HuH-7.5 (cell line): ENCODE results near the gene PRR12.
A peak's percentile ranks its signal among the peaks of the same experiment; 100 is the strongest.

ENCODE experiments used
- DNase-seq: peaks from one replicate; pipeline ENCODE4 v3.0.0; 2011; ENCODE audit warnings: low spot score

PRR12 gene

DNA sequence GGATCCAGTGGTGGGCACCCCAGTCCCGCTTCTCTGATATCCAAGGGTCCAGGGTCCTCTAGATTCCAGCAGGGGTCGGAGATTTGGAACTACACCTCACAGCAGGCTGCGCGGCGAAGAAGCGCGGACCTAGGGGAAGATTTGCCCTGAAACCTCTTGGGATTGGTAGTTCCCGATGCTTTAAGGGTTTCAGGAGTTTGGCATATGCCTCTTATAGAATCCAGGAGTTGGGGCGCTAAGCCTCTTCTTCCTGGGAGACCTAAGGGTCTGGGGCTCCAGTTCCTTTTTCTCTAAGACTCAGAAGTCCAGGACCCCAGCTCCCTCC lies 75.1 kb downstream of the PRR12 start:
- no peak for DNase-seq

DNA sequence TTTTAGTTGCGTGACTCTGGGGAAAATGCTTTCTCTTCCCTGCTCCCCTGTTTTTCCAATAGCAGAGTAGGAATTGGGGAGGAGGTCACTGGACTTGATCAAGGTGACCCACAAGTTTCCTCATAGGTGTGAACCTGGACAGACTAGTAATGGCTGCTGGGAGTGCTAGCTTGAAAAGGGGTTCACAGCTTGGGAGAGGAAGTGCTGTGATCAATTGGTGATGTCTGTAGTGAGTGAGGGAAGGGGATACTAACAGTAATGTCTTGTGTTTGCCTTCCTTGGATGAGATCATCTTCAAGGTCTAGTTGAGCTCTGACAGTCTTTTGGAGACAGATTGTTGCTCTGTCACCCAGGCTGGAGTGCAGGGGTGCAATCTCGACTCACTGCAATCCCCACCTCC lies 76.5 kb downstream of the PRR12 start:
- no peak for DNase-seq

DNA sequence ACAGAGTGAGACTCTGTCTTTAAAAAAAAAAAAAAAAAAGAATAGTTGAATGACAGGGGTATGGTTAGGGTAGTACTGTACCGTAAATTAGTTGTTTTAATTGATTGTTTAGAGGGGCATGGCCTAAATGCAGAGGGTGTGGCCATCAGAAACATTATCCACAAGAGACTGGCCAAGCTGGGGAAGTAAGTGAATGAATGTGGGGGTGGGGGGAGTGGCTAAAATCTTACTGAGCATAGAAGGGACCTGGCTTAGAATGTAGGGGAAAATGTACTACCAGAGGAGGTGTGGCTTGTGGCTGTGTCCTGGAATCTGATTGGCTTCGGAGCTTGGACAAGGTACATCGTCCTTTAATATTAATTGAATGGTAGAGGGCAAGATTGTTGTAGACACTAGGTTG lies 78.5 kb downstream of the PRR12 start:
- DNase-seq: no peak

DNA sequence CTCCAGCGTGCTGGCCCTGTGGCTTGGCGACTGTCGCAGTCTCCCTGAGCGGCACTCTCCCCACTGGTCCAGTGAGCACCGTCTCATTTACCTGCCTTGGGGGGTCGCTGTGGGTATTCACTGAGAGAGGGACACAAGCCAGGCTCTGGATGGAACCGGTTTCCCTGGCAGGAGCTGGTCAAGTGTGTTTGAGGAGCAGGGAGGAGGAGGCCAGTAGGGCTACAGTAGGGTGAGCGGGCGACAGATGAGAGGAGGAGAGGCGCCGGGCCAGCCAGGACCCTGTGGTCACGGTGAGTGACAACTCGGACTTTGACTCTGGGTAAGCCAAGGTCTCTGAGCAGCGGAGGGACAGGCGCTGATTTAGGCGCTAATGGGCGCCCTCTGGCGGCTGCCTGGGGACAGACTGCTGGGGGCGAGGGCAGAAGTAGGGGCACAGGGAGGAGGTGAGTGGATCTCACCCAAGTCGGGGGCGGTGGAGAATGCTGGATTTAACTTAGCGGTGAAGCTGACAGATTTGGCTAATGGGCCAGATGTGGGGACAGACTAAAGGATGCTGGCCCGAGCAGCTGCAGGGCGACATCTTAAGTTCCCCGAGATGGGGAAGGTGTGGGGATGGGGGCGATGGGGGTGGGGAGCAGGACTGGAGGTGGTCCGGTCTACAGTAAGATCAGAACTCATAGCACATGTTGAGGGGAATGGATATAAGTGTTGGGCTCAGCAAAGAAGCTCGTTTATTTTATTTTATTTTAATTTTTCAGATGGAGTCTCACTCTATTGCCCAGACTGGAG lies 81.3 kb downstream of the PRR12 start:
- DNase-seq: peak; percentile 98
